Panc1 (cell line): ENCODE measurements around the gene AP1AR.

Source experiments
- CTCF ChIP-seq: fragments of 450-650 bp; IDR thresholded peaks from 2 replicates; pipeline ENCODE4 v1.5.1; 2017; ENCODE audit warnings: mild to moderate bottlenecking
- POLR2AphosphoS5 ChIP-seq: IDR thresholded peaks from 2 replicates; pipeline ENCODE4 v1.6.1; 2012; ENCODE audit warnings: mild to moderate bottlenecking, low read depth, low read length, moderate library complexity
- REST ChIP-seq, 2 experiments: IDR thresholded peaks; 2 replicates each; pipeline ENCODE4 v1.6.1; 2011 to 2012; ENCODE audit warnings: low read depth in 2 of 2, control low read depth in 1 of 2, low read length in 1 of 2, mild to moderate bottlenecking in 1 of 2, moderate library complexity in 1 of 2; ENCODE audit not compliant: insufficient read depth in 1 of 2
- SIN3A ChIP-seq: IDR thresholded peaks from 2 replicates; pipeline ENCODE4 v1.6.1; 2012; ENCODE audit warnings: low read depth, mild to moderate bottlenecking, low read length, moderate library complexity, borderline replicate concordance; ENCODE audit not compliant: insufficient read depth

- no peak for TF ChIP-seq CTCF
- TF ChIP-seq REST (IDR thresholded peaks at IDR 0.05; ENCODE audit: insufficient read depth in 1 of 2, low read depth in 2 of 2, low read length in 1 of 2), result no peak
- TF ChIP-seq POLR2AphosphoS5, result no peak
- no peak for TF ChIP-seq SIN3A
Measured at GRCh38 chr4:112284662-112285411, 53.2 kb downstream of the AP1AR start.
